DND-41 (cell line): ENCODE measurements around the gene PPP1R37.

Source experiments
- ATAC-seq: fragments of 200-7000 bp; cut with Tn5 transposase; 3 replicates; pipeline ENCODE4 v1.9.1; 2021; ENCODE audit warnings: low read depth; ENCODE audit not compliant: insufficient read depth
- DNase-seq: peaks from one replicate; pipeline ENCODE4 v3.0.0-alpha.2; 2020
- H2AFZ ChIP-seq: 2 replicates; pipeline ENCODE4 v1.6.0; 2012; ENCODE audit warnings: low read depth, low read length
- H3K27ac ChIP-seq: 2 replicates; pipeline ENCODE4 v1.5.1; 2012; ENCODE audit warnings: low read length, inconsistent platforms
- H3K27me3 ChIP-seq: fragments of 200-600 bp; sonication (generic); 2 replicates; pipeline ENCODE4 v1.6.0; 2012; ENCODE audit warnings: low read length, mild to moderate bottlenecking, inconsistent platforms; ENCODE audit not compliant: insufficient read depth, poor library complexity
- H3K36me3 ChIP-seq: 2 replicates; pipeline ENCODE4 v1.5.1; 2012; ENCODE audit warnings: low read length, inconsistent platforms; ENCODE audit not compliant: insufficient read depth
- H3K4me1 ChIP-seq: 2 replicates; pipeline ENCODE4 v1.5.1; 2012; ENCODE audit warnings: mild to moderate bottlenecking, low read length; ENCODE audit not compliant: insufficient read depth
- H3K4me2 ChIP-seq: 2 replicates; pipeline ENCODE4 v1.6.0; 2012; ENCODE audit warnings: mild to moderate bottlenecking, moderate library complexity, low read length, inconsistent platforms; ENCODE audit not compliant: insufficient read depth
- H3K4me3 ChIP-seq, 2 experiments: fragments of 200-600 bp in 1 of 2; shearing (Covaris generic) in 1 of 2; 2 replicates each; pipeline ENCODE4 v1.5.1; 2012 to 2016; ENCODE audit warnings: inconsistent platforms in 2 of 2, low read length in 2 of 2, mild to moderate bottlenecking in 2 of 2, low read depth in 1 of 2, moderate library complexity in 1 of 2
- H3K79me2 ChIP-seq: 2 replicates; pipeline ENCODE4 v1.6.0; 2012; ENCODE audit warnings: low read length, inconsistent platforms; ENCODE audit not compliant: insufficient read depth
- H3K9ac ChIP-seq: 2 replicates; pipeline ENCODE4 v1.6.0; 2012; ENCODE audit warnings: low read depth, mild to moderate bottlenecking, inconsistent platforms, low read length, moderate library complexity
- H3K9me3 ChIP-seq: 2 replicates; pipeline ENCODE4 v1.5.1; 2012; ENCODE audit warnings: low read length, moderate library complexity, mild to moderate bottlenecking, inconsistent platforms; ENCODE audit not compliant: insufficient read depth, severe bottlenecking
- H4K20me1 ChIP-seq: 2 replicates; pipeline ENCODE4 v1.6.0; 2012; ENCODE audit warnings: low read length; ENCODE audit not compliant: insufficient read depth
- CTCF ChIP-seq: IDR thresholded peaks from 2 replicates; pipeline ENCODE4 v1.5.1; 2012; ENCODE audit warnings: borderline replicate concordance, low read length, moderate library complexity, mild to moderate bottlenecking; ENCODE audit not compliant: poor library complexity, severe bottlenecking; ENCODE audit errors: extremely low read depth
- EZH2 ChIP-seq: IDR thresholded peaks from 3 replicates; pipeline ENCODE4 v1.6.1; 2012; ENCODE audit warnings: borderline replicate concordance, low read depth, mild to moderate bottlenecking, moderate library complexity, low read length, inconsistent platforms; ENCODE audit not compliant: severe bottlenecking

PPP1R37 gene

DNA sequence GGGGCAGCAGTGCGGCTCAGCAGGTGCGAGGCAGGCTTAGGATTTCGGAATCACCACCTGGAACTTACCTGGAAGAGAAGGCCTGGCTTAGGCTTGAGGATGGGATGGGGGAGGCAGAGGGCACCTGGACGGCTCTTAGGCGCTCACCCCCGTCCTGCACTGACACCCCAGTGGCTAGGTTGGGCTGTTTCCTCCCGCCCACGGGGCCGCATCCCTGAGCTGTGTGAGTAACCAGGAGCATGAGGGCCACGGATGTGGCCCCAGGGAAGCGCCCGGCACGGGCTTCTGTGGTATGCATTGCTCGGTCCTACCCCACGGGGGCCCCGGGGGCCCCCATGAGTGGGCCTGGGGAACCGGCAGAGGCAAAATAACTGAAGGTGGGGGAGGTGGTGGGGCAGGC is 70.2 kb downstream of the PPP1R37 start:
- H3K27me3 ChIP-seq = no peaks in the 10 kb centered on the region
- no peaks in the 10 kb centered on the region for H3K79me2 ChIP-seq
- H3K9ac ChIP-seq = no peak overlapping the region
- no peak for TF ChIP-seq CTCF
- TF ChIP-seq EZH2 = no peak
- no peak for ATAC-seq
- H2AFZ ChIP-seq = no peak overlapping the region
- H3K27ac ChIP-seq = no peak overlapping the region
- peaks cover 6% of the 10 kb centered on the region for H4K20me1 ChIP-seq
- no peaks in the 10 kb centered on the region for H3K36me3 ChIP-seq
- H3K4me1 ChIP-seq = no peaks in the 10 kb centered on the region
- H3K9me3 ChIP-seq = no peaks in the 10 kb centered on the region
- no peak overlapping the region for H3K4me2 ChIP-seq
- DNase-seq = no peak
- H3K4me3 ChIP-seq = no peak overlapping the region

- ATAC-seq = 0 out of 3 replicates have a peak, but pooled peaks have one; percentile 9
- Histone ChIP-seq H3K27ac (no peak overlapping the region), H2AFZ (no peak overlapping the region)
Measured at GRCh38 chr19:45163751-45164460, 70.9 kb downstream of the PPP1R37 start.

GRCh38 chr19:45164577-45165335 is 71.8 kb downstream of the PPP1R37 start:
- Histone ChIP-seq H3K79me2 (no peaks in the 10 kb centered on the region), H3K9me3 (no peaks in the 10 kb centered on the region), H3K27ac (no peak overlapping the region), H3K27me3 (no peaks in the 10 kb centered on the region), H4K20me1 (peaks cover 10% of the 10 kb centered on the region), H3K36me3 (no peaks in the 10 kb centered on the region), H3K4me3 (no peak overlapping the region), H3K4me1 (no peaks in the 10 kb centered on the region), H3K9ac (no peak overlapping the region), H2AFZ (no peak overlapping the region), H3K4me2 (no peak overlapping the region)
- DNase-seq (no peak), ATAC-seq (no peak)
- TF ChIP-seq CTCF = no peak
- no peak for TF ChIP-seq EZH2

More at GRCh38 chr19:45163751-45164460, 70.9 kb downstream of the PPP1R37 start:
- H3K4me3 ChIP-seq = no peak overlapping the region
- H3K36me3 ChIP-seq = no peaks in the 10 kb centered on the region
- TF ChIP-seq CTCF = no peak
- no peak for TF ChIP-seq EZH2
- no peaks in the 10 kb centered on the region for H3K27me3 ChIP-seq
- no peaks in the 10 kb centered on the region for H3K79me2 ChIP-seq
- H3K9ac ChIP-seq = no peak overlapping the region
- H3K4me2 ChIP-seq = no peak overlapping the region
- H3K9me3 ChIP-seq = no peaks in the 10 kb centered on the region
- DNase-seq = no peak
- peaks cover 6% of the 10 kb centered on the region for H4K20me1 ChIP-seq
- H3K4me1 ChIP-seq = no peaks in the 10 kb centered on the region
